G401 (cell line): Measurements from ENCODE around the gene TIGD1. TPM values are rescaled to one million over a fixed set of nuclear protein-coding genes. Genes with fewer than 3 reads are reported as not detected.

ENCODE experiments used
- DNase-seq: peaks from one replicate; pipeline ENCODE4 v3.0.0-alpha.2; 2015; ENCODE audit warnings: low spot score
- in situ Hi-C: cut with HindIII; loops from 2 replicates; pipeline ENCODE4 v1.10.0; 2016; ENCODE audit warnings: low sequenced_read_pairs, mixed read lengths
- total RNA-seq: library from RNA; depleted of rRNA; stranded (reverse); fragments of >200 nt; shearing (Covaris generic); gene quantifications from 2 replicates; pipeline ENCODE4 v1.2.3, GENCODE V29; 2014; rRNA removed

TIGD1 gene
- total RNA-seq, 1 experiment from 2014 or later = 5.2 TPM

DNA sequence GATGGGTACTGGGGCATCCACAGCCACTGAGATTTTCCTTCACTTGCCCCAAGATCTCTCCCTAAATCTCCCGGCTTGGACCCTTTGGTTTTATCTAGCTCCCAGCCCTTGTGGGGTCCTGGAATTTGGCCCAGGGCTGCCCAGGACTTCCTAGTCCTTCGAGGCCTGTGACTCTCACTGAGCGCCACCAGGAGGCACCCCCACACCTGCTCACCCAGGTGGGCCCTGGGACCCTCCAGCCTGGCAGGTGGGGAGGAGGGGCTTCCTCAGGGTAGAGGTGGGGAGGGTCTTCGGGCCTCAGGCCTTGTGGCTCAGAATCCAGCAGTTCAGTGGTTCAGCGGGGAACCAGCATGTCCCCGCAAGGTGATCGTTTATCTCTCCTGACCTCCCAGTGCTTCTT is 42.1 kb downstream of the TIGD1 start:
- in situ Hi-C loops = no loop called here
- no peak for DNase-seq

DNA sequence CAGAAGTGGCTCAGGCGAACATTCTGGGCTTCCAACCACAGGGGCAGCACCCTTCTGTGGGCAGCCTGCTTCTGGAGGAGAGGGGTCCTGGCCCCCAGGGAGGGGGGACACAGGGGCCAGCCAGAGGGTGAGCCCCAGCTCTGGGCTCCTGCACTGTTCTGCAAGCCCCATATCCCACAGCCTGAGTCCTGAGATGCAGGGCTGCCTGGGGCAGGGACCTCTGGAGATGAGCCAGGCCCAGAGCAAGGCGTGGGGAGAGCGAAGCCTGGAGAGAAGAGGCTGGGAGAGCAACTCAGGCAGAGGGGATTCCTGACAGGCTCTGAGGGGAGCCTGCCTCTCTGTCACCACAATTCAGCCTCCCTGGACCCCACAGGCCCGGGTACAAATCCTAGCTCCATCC is 43.6 kb downstream of the TIGD1 start:
- in situ Hi-C loops = no loop called here
- DNase-seq = no peak

DNA sequence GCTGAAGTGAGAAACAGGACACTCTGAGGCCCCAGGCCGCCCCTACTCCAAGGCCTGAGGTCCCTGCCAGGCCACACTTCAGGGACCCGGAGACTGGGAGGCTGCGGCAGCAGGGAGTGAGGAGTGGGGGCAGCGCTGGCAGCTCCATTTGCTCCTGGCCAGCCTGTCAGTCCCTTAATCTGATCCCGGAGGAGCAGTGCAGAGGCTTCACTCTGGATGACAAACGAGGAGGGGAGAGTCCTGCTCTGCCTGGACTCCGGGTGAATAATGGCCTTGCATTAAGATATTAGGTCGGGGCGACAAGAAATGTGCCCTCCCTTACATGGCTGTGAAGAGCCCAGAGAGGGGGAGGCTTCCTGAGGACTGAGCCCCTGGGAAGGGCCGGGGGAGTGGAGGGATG is 44.5 kb downstream of the TIGD1 start:
- no peak for DNase-seq
- in situ Hi-C loops = no loop called here

DNA sequence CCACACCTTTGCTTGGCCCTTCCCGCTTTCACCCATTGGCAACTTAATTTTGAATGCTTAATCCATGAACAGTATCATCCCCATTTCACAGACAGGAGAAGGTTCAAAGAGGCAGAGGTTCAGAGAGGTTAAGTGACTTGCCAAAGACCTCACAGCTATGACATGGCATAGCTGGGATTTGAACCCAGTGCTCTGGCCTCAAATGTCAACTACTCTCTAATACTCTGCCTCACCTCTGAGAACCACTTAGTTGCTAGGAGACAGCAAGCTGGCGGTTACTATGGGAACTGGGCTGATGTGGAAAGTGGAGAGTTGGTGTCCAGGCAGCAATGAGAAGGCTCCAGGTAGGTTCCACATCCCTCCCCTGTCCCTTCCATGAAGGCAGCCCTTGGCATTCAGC is 45.9 kb downstream of the TIGD1 start:
- DNase-seq = no peak
- in situ Hi-C loops = no loop called here

DNA sequence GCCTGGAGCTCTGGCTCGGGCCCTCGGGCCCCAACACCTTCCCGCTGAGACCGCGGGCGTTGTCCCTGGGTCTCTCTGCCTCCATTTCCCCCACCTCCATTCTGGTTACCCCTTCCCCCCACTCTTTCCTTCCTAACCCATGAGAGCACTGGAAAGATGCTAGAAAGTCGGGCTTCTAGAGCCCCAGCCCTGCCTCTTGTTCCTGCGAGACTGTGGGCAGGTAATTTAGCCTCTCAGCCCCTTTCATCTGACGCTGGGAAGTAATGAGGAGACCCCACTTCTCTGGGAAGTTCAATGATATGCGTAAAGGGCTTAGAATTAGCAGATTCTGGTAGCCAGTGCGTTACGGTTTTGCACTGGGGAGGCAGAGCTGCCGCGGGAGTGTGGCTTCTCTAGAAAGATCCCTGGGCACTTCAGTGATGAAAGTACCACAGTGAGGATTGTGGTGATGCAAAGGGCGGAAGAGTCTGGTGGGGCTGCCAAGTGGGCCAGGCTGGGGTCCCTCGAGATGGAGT is 46.5 kb downstream of the TIGD1 start:
- in situ Hi-C loops = no loop called here
- no peak for DNase-seq

DNA sequence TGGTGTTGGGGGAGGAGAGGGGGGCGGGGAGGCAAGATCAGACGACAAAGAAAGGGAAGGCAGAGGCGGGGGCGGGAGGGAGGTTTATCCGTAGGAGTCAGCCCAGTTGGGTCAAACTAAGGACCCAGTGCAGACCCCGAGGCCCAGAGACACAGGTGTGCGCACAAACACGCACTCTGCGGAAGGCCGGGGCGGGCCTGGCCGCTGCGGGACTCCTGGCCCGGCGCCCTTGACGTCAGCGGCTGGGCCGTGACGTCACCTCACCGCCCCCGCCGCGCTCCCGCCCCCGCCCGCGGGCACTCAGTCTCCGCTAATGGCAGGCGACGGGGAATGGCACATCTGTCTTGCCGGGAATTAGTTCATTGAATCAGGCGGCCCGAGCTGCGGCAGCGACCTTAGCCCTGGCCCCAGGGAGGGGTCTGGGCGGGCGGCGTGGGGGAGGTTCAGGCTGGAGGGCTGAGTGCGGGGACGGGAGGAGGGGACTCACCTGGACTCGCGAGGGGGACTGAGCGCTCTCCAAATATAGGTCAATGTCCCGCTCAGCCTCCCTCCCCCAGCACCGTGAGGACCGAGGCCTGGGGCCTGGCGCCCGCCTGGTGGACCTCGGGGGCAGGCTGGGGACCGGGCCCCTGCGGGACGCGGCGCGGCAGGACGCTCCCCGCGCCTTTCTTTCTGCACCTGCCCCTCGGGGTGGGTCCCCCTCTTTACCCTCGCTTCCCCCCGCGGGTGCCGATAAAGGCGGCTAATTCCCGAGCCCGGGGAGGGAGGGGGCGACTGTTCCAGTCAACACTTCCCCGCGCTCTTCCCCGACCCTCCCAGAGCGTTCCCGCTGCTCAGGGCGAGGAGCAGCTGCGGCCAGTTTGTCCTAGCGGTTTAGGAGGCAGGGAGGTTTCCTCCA is 47.2 kb downstream of the TIGD1 start:
- peak; percentile 60 for DNase-seq
- in situ Hi-C loops = no loop called here

DNA sequence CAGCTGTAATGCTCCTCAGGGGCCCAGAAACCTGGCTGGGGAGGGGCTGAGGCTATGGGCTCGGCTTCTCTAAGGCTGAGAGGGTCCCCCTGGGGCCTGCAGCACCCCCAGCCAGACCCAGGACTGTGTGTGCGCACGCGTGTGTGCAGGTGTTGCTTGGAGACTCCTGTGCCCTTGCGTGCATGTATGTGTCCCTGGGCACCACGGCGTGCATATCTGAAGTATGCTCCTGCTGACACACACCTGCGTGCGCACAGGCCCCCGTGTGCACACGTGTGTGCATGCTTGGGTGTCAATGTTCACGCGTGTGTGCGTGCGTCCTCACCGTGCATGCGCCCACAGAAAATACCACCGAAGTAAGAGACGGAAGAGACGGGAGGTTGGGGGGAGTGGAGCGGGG is 47.8 kb downstream of the TIGD1 start:
- DNase-seq = no peak
- in situ Hi-C loops = no loop called here

DNA sequence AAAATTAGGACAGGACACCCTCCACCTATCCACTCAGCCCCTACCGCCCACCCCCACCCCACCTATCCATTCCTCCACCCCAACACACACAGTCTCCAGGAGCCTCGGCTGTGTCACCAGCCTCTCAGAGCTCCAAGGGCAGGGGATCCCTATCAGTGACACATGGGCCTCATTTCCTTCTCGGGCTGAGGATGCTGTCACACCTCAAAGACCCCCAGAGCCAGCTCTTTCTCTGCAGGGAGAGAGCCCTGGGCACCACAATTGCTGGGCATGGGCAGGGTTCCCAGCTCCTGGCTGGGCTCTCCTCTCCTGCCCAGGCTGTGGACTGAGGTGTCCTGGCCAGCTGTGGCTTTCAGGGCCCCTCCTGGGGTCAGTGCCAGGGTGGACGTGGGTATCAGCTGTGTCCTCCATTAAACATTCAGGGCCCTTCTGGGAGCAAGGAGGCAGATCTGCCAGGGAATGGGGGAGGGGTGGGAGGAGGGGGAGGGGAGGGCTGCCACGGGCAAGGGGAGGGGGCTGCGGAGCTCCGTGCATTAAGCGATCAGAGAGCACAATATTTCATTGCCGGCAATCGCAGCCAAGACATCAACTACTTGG is 48.5 kb downstream of the TIGD1 start:
- in situ Hi-C loops = no loop called here
- DNase-seq = no peak

DNA sequence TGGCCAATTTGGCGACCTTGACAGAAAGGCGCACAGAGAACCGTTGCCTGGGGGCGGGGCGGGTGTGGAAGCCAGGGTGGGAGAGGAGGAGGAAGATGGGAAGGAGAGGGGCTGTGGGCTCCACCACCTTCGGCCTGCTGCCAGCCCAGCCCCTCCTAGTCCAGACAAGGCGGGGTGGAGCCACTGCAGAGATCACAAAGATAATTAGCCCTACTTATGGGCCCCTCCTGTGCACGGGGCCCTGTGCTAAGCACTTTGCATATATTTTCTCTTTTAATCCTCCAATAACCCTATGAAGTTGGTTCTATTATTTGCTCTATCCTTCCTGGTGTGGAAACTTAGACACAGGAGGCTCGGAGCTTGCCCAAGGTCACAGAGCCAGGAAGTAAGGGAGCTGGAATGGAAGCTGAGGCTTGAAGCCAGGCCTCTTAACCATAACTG is 49.0 kb downstream of the TIGD1 start:
- in situ Hi-C loops = no loop called here
- DNase-seq = no peak

DNA sequence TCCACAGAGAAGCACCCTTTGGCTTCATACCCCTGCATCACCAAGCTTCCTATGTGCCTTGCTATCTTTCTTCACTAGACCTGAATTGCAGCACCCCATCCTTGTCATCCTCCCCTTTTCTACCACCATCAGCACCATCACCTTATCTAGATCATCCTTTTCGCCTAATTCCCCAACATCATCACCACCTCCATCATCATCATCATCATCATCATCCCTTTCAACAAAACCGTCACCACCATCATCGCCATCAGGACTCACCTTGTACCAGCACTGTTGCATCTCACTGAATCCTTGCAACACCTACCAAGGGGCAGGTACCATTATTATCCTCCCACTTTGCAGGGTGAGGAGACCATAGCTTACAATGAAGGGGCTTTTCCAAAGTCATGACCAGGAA is 51.9 kb downstream of the TIGD1 start:
- in situ Hi-C loops = no loop called here
- DNase-seq = no peak

Other genes starting within 250 kb of the TIGD1 start
- 6.2 and 9.0 TPM in 2 replicates for gene ALPP, start 171.8 kb downstream of the TIGD1 start, total RNA-seq
- 203 and 218 TPM in 2 replicates for gene ALPG, start 143.7 kb downstream of the TIGD1 start, total RNA-seq
- gene ALPI, start 94.4 kb downstream of the TIGD1 start, total RNA-seq = not detected in 2 replicates
- 9.6 and 11.9 TPM in 2 replicates for gene ECEL1, start 62.7 kb downstream of the TIGD1 start, total RNA-seq
- not detected in 2 replicates for gene PRSS56, start 30.2 kb downstream of the TIGD1 start, total RNA-seq
- not detected in 2 replicates for gene CHRND, start 24.4 kb downstream of the TIGD1 start, total RNA-seq
- not detected in 2 replicates for gene CHRNG, start 10.9 kb downstream of the TIGD1 start, total RNA-seq
- 117 and 140 TPM in 2 replicates for gene EIF4E2, start 132 bp upstream of the TIGD1 start, total RNA-seq
- 2.4 and 4.2 TPM in 2 replicates for gene EFHD1, start 83.0 kb upstream of the TIGD1 start, total RNA-seq
- gene GIGYF2, start 146.8 kb upstream of the TIGD1 start, total RNA-seq = 26.7 and 33.3 TPM in 2 replicates
- gene KCNJ13, start 226.0 kb upstream of the TIGD1 start, total RNA-seq = not detected in 2 replicates